Fibroblast of mammary gland (primary cell): Measurements from ENCODE around the gene LNX2.

Source experiments
- DNase-seq: peaks from one replicate; pipeline ENCODE4 v3.0.0-alpha.2; 2010; ENCODE audit warnings: low read depth
- H3K4me3 ChIP-seq: 2 replicates; pipeline ENCODE4 v1.5.1; 2011; ENCODE audit warnings: low read depth, mild to moderate bottlenecking, low read length, moderate library complexity; ENCODE audit not compliant: control insufficient read depth
- TF ChIP-seq, protein P1 (sequence below): conservative IDR thresholded peaks from 2 replicates; pipeline ENCODE4 v1.5.1; 2011; ENCODE audit warnings: low read depth, low read length, inconsistent platforms; ENCODE audit not compliant: control insufficient read depth, insufficient read depth

LNX2 gene

GRCh38 chr13:27592865-27593264 lies 27.5 kb downstream of the LNX2 start:
- no peak for DNase-seq
- TF ChIP-seq, protein P1, sequence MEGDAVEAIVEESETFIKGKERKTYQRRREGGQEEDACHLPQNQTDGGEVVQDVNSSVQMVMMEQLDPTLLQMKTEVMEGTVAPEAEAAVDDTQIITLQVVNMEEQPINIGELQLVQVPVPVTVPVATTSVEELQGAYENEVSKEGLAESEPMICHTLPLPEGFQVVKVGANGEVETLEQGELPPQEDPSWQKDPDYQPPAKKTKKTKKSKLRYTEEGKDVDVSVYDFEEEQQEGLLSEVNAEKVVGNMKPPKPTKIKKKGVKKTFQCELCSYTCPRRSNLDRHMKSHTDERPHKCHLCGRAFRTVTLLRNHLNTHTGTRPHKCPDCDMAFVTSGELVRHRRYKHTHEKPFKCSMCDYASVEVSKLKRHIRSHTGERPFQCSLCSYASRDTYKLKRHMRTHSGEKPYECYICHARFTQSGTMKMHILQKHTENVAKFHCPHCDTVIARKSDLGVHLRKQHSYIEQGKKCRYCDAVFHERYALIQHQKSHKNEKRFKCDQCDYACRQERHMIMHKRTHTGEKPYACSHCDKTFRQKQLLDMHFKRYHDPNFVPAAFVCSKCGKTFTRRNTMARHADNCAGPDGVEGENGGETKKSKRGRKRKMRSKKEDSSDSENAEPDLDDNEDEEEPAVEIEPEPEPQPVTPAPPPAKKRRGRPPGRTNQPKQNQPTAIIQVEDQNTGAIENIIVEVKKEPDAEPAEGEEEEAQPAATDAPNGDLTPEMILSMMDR = no peak

DNA sequence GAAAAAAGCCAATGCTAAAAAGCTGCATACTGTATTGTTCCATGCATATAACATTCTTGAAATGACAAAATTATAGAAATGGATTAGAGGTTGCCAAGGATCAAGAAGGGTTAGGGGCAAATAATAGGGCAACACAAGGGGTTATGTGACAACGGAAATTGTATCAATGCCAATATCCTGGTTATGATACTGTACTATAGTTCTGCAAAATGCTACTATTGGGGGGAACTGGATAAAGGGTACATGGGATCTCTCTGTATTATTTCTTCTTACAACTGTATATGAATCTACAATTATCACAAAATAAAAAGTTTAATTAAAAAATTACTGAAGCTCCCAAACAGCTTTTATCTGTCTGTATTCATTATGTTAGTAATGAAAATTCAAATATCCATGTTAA lies 31.9 kb downstream of the LNX2 start:
- TF ChIP-seq, protein P1 = no peak
- no peak for DNase-seq
- no peak overlapping the region for H3K4me3 ChIP-seq

More at GRCh38 chr13:27592865-27593264, 27.5 kb downstream of the LNX2 start:
- no peak overlapping the region for H3K4me3 ChIP-seq

GRCh38 chr13:27587095-27587746 lies 33.1 kb downstream of the LNX2 start:
- no peak overlapping the region for H3K4me3 ChIP-seq
- DNase-seq = no peak
- TF ChIP-seq, protein P1 = no peak

DNA sequence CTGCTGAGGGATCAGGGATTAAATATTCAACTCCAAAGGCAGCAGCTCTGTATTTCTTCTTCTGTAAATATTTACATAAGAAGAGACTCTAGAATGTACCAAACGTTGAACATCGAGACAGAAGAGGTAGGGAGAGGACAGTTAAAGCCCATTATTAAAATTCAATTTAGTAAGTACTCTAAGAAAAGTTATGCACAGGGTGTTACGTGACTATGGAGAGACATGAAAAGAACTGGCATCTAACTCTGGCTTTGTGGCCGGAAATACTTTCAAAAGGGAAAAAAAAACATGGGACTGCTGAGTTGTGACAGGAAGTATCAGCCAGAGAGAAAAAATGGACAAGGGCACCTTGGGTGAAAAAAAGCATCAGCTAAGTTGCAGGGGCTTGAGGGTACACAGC lies 36.7 kb downstream of the LNX2 start:
- H3K4me3 ChIP-seq = no peak overlapping the region
- DNase-seq = no peak
- TF ChIP-seq, protein P1 = no peak

DNA sequence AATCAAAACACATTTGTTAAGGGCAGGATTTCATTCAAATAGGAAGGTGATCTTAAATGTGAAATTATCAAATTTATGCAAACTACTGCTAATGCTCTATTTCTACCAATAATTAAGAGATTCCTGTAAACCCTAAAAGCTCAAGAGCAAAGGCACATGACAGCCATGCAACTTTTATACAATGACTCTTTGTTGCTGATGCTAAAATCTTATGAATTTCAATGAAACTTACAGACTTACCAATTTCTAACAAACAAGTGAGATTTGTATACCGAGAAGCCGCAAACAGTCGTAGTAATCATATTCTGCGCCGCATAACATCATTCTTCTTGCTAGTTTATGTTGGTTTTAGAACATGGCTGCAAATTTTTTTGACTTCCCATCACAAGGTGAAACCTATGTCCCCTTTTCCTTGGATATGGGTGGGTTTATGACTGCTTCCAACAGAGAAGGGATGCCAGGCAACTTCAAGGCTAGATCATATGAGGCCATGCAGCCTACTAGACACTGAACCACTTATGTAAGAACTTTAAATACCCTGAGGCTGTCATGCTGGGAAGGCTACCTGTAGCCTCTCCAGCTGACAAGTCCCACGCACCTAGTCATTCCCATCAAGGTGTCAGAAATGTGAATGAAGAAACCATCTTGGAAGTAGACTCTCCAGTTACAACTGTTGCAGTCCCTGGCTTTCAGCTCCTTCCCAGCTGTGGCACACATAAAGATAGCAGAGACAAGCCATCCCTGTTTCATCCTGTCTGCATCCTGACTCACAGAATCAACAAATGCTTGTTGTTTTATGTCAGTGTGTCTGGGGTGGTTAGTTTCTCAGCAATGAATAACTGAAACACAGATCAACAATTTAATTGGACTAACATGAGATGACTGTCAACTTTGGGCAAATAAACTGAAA lies 42.0 kb downstream of the LNX2 start:
- peak; percentile 69 for DNase-seq
- TF ChIP-seq, protein P1 = no peak
- no peak overlapping the region for H3K4me3 ChIP-seq

DNA sequence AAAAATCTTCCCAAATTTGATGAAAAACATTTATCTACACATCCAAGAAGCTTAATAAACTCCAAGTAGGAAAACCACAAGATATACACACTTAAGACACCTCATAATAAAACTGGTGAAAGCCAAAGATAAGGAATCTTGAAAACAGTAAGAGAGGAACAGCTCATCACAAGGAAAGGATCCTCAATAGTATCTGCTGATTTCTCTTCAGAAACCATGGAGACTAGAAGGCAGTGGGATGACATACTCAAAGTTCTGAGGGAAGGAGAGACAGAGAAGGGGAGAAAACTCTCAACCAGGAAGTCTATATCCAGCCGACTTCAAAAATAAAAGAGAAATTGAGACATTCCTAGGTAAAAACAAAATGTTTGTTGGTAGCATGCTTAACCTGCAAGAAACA lies 45.7 kb downstream of the LNX2 start:
- DNase-seq = no peak
- TF ChIP-seq, protein P1 = no peak
- H3K4me3 ChIP-seq = no peak overlapping the region
